Effector CD4-positive, alpha-beta T cell (primary cell): Measurements from ENCODE around the gene KRTAP10-7.
"Not testable (repeated sequence)": the region's sequence is repeated elsewhere in the genome, so short reads cannot be mapped to it uniquely, and the experiment has no call there.

Experiments used
- DNase-seq: peaks from one replicate; pipeline ENCODE4 v3.0.0-alpha.2; 2020

Gene KRTAP10-7

GRCh38 chr21:44612669-44613229, 12.4 kb downstream of the KRTAP10-7 start:
- DNase-seq: no peak

GRCh38 chr21:44613386-44614155, 13.2 kb downstream of the KRTAP10-7 start:
- no peak for DNase-seq

- DNase-seq: no peak
Observed at GRCh38 chr21:44614161-44614631, 13.8 kb downstream of the KRTAP10-7 start.

- DNase-seq: no peak
Observed at GRCh38 chr21:44614961-44615391, 14.6 kb downstream of the KRTAP10-7 start.

- DNase-seq: no peak
Observed at GRCh38 chr21:44615466-44615865, 15.1 kb downstream of the KRTAP10-7 start.

GRCh38 chr21:44615911-44616590, 15.7 kb downstream of the KRTAP10-7 start:
- no peak for DNase-seq

GRCh38 chr21:44616591-44616926, 16.2 kb downstream of the KRTAP10-7 start:
- no peak for DNase-seq

- no peak for DNase-seq
Observed at GRCh38 chr21:44617071-44617501, 16.7 kb downstream of the KRTAP10-7 start.

GRCh38 chr21:44618504-44618903, 18.1 kb downstream of the KRTAP10-7 start:
- DNase-seq: no peak

- DNase-seq: peak; percentile 48
Observed at GRCh38 chr21:44618909-44619308, 18.5 kb downstream of the KRTAP10-7 start.

- DNase-seq: no peak
Observed at GRCh38 chr21:44619886-44620285, 19.5 kb downstream of the KRTAP10-7 start.

GRCh38 chr21:44623575-44623974, 23.2 kb downstream of the KRTAP10-7 start:
- DNase-seq: no peak

- DNase-seq: no peak
Observed at GRCh38 chr21:44625756-44626155, 25.4 kb downstream of the KRTAP10-7 start.

- DNase-seq: no peak
Observed at GRCh38 chr21:44626262-44626661, 25.9 kb downstream of the KRTAP10-7 start.

- no peak for DNase-seq
Observed at GRCh38 chr21:44626673-44627143, 26.3 kb downstream of the KRTAP10-7 start, which contains the start of gene KRTAP10-9. Gene KRTAP10-9, plus strand, starts transcription at chr21:44627093. Its CDS starts 79 bp downstream, at chr21:44627172.

GRCh38 chr21:44627181-44627822, 26.9 kb downstream of the KRTAP10-7 start:
- not testable (repeated sequence) for DNase-seq

GRCh38 chr21:44627831-44628233, 27.4 kb downstream of the KRTAP10-7 start:
- not testable (repeated sequence) for DNase-seq

- no peak for DNase-seq
Observed at GRCh38 chr21:44628707-44629391, 28.5 kb downstream of the KRTAP10-7 start.

GRCh38 chr21:44630440-44630839, 30.0 kb downstream of the KRTAP10-7 start:
- DNase-seq: no peak

GRCh38 chr21:44632067-44632466, 31.7 kb downstream of the KRTAP10-7 start:
- DNase-seq: no peak

- no peak for DNase-seq
Observed at GRCh38 chr21:44636209-44637017, 36.0 kb downstream of the KRTAP10-7 start.
